Epithelial cell of esophagus (primary cell): ENCODE results near the gene SLX9.
A peak's percentile ranks its signal among the peaks of the same experiment; 100 is the strongest.

Experiments used
- DNase-seq: peaks from one replicate; pipeline ENCODE4 v3.0.0; 2010; ENCODE audit warnings: low read depth
- H3K4me3 ChIP-seq: 2 replicates; pipeline ENCODE4 v1.5.1; 2011; ENCODE audit warnings: mild to moderate bottlenecking, low read length, control low read depth
- CTCF ChIP-seq: IDR thresholded peaks from 2 replicates; pipeline ENCODE4 v1.5.1; 2011; ENCODE audit warnings: low read depth, mild to moderate bottlenecking, low read length, control low read depth, inconsistent platforms; ENCODE audit not compliant: insufficient read depth; ENCODE audit errors: missing control alignments

Gene SLX9

GRCh38 chr21:44949161-44949778 is 9.4 kb downstream of the SLX9 start:
- H3K4me3 ChIP-seq = no peak overlapping the region
- DNase-seq = no peak
- no peak for TF ChIP-seq CTCF

- peak; percentile 79 for DNase-seq
- peak; percentile 90 for TF ChIP-seq CTCF
- no peak overlapping the region for H3K4me3 ChIP-seq
These were observed 10.0 kb downstream of the SLX9 start for GRCh38 chr21:44949779-44950198.

- no peak for DNase-seq
- no peak for TF ChIP-seq CTCF
- H3K4me3 ChIP-seq = no peak overlapping the region
These were observed 10.5 kb downstream of the SLX9 start for GRCh38 chr21:44950351-44950750.

GRCh38 chr21:44951186-44951915 is 11.5 kb downstream of the SLX9 start:
- no peak overlapping the region for H3K4me3 ChIP-seq
- no peak for DNase-seq
- TF ChIP-seq CTCF = no peak

- no peak for DNase-seq
- TF ChIP-seq CTCF = no peak
- H3K4me3 ChIP-seq = no peak overlapping the region
These were observed 12.5 kb downstream of the SLX9 start for GRCh38 chr21:44952116-44952928.

- DNase-seq = no peak
- TF ChIP-seq CTCF = no peak
- no peak overlapping the region for H3K4me3 ChIP-seq
These were observed 13.2 kb downstream of the SLX9 start for GRCh38 chr21:44952929-44953627.
